Hematopoietic multipotent progenitor cell treated with erythropoietin and hydrocortisone succinate and interleukin-3 and kit ligand, for 8 days (in vitro differentiated cells): ENCODE data around the gene BAIAP2L2.

ENCODE experiments used
- DNase-seq: peaks from one replicate; pipeline ENCODE4 v3.0.0-alpha.2; 2015

Gene BAIAP2L2

DNA sequence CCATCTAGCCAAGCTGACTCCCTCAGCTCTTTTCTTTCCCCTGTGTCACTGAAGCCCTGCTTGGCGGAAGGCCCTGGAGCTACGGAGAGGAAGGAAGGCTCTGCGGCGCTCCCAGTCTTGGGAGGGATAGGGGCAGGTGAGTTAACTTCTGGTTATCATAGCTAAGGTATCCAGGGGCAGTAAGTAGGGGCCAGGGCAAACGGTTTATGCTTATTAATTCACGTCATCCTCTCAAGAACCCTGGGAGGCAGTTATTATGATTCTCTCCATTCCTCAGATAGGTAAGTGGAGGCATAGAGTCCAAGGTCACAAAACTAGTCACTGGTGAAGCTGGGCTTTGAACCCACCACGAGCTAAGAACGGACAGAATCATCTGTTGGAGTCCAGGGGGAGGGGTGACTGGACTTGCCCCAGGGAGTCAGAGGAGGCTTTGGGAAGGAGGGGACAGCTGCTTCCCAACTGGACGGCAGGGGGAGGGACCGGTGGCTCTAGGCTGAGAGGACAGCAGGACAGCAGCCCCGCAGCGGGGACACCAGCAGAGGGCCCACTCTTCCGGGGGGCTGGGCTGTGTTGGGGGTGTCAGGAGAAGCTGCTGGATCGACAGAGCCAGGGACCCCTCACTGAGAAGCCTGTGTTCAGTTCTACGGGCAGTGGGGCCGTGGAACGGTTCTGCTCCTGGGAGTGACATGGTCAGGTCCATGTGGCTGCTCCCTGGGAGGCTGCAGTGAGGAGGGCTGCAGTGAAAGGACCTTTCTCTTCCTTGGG lies 3.5 kb downstream of the BAIAP2L2 start:
- no peak for DNase-seq

DNA sequence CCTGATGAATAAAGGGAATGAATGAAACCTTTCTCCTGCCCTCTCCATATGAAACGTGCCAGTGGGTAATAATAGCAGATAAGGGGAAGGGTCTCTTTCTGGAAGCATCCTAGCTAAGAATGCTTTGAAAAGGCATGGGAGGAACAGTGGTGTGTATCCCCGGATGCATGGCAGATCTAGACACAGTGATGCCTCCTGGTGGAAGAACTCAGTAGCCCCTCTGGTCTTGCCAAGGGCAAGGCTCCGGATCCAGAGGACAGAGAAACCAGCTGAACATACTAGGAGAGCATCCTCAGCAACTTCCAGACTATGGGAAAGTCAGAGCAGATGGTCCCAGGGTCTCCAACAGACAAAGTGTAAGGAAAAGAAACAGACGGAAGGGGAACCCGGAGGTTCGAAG lies 6.4 kb downstream of the BAIAP2L2 start:
- peak; percentile 44 for DNase-seq

DNA sequence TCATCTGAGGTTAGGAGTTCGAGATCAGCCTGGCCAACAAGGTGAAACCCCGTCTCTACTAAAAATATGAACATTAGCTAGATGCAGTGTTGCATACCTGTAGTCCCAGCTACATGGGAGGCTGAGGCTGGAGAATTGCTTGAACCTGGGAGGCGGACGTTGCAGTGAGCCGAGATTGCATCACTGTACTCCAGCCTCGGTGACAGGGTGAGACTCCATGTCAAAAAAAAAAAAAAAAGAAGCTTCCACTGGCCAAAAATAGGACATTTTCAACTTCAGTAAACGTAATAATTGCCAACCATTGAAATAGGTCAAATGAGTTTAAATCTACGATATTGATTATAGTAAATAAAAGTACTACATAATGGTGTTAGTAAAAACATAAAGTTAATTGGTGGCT lies 6.8 kb downstream of the BAIAP2L2 start:
- DNase-seq, result no peak

DNA sequence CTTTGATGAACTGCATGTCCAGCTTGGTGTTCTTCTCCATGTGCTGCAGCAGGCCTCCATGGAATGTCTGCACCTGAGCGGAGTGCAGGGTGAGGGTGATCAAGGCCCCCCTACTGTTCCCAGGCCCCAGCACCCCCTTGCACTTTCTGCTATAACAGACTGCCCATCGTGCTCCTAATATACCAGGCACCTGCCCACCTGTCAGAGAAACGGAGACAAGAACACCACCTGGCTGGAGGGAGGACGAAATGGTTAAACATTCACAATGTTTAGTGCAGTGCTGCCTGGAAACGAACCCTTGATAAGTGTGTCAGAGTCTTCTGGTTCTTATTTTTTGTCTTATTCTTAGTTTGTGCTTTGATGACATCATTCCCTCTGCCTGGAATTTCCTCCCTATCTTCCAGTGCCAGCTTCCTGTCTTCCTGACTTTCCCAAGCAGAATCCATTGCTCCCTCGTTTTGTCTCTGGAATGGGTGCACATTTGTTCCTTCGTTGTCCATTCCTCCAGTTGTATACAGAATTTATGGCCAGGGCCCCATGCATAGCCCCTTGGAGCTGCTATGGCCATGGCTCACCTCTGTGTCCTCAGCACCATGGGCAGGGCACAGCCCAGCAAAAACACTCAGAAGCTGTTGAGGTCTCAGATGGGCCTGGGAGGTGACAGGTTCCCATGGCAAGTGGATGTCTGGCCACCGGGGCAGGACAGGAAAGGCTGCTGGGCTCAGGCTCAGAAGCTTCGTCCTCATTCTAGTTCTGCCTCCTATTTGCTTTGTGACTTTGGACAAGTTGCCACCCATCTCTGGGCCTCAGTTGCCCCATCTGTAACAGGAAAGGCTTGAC lies 11.9 kb downstream of the BAIAP2L2 start:
- DNase-seq, result no peak

DNA sequence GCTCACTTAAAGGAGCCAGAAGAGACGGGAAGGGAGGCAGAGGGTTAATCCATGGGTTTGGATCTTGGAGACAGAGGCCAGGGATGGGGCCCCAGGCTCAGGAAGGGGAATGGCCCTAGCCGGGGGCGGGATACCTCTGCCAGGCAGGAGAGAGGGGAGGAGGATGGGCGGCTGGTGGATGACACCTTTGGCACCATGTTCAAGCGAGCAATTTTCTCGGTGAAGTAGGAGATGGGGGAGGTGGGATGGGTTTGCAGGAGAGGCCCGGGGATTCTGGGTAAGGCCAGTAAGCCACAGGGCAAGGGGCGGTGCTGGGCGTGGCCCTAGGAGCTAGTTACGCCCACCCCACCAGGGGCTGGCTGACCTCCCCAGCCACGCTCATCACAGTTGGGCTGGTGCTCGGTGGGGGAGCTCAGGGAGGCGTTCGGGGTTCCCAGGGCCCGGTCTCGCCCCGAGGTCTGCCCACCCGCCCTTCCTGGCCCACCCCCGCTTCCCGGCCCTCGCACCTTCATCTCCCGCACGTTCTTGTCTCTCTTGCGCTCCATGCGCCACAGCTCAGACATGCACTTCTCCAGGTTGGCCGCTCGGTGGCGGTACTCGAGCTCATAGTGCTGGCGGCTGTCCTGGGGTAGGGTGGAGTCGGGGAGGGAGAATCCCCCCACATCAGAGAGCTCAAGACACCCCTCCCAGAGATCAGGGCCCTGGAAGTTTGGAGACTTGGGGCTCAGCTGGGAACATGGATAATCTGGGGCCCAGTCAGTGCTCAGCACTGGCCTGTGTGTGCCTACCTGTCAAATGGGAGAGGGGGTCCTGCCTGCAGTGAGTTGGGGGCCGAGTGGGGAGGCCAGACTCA lies 12.7 kb downstream of the BAIAP2L2 start:
- DNase-seq, result peak; percentile 40

DNA sequence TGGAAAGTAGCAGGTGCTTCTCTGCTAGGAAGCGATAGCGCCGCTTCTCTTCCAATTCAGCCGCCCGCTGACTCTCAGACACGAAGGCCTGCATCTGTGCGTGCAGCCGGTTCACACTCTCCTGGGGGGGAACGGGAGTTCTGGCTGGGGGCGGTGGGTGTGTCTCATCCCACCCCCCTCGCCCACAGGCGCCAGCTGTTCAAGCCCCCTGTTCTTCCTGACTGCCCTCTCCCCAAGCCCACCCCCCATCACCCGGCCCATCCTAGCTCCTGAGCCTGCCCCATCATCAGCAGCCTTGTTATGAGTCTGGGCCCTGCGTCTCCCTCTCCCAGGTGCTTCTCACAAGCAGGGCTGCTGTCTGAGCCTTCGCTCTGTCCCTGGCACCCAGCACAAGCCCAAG lies 13.4 kb downstream of the BAIAP2L2 start:
- DNase-seq, result no peak

DNA sequence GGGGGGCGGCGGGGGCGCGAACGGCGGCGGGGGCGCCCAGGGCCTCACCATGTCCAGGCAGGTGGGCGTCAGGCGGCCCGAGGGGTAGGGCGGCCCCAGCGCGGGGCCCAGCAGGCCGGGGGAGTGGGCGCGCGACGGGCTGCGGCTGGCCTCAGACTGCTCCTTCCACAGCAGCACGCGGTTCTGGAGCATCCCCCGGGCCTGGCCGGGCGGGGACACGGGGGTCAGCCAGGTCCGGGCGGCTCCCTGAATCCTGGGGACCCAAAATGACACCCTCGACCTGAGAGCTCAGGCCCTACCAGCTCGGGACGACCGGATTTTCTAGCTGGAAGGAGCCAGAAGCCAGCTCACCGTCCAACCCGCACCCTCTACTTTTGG lies 21.0 kb downstream of the BAIAP2L2 start:
- no peak for DNase-seq

DNA sequence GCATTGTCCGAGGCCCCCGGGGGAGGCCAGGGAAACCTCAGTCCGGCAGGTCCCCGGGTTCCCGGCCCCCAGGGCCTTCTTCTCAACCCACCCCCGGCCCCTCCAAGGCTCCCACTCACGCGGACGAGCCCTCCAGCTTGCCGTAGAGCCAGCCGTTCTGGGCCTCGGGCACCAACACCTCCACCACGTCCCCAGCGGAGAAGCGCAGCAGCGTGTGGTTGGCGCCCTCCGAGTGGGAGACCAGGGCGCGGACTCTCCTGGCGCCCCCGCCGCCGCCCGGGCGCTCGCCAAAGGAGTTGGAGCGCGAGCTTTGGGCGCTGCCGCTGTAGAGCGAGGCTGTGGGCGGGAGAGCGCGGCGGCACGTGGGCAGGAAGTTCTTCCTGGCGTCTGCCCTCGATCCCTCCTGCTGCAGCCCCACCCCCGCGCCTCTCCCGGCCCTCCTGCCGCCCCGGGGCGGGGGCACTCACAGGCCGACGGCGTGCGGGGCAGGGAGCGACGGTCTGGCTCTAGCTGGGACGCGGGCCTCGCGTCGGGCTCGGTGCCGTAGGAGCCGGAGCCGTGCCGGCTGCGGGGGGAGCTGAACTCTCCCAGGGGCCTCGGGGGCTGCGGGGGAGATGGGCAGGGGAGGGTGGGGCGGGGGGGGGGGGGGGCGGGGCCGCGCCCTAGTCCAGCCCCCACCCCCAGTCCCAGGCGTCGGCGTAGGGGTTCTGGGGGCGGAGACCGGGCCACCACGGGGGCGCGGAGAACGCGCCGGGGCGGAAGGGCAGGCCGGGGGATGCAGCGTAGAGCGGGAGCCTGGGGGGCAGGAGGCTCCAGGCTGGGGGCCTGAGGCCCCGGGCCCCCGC lies 21.6 kb downstream of the BAIAP2L2 start:
- DNase-seq, result no peak

DNA sequence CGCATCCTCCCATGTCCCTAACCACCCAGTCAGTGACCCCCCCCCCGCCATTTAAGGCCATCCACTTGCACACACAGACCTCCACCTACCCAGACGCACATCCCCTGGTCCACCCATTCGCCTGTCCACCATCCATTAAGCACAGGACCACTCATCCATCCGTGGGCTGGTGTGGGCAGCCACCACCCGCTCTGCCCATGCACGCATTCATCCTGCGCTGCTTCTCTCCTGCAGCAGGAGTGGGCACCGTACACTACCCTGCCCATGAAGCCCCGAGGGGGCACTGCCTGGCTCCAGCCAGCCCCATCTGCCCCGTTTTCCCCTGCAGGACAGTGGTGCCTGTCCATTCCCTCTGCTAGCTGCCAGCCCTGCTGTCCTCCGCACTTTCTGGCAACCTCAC lies 22.6 kb downstream of the BAIAP2L2 start:
- DNase-seq, result no peak

DNA sequence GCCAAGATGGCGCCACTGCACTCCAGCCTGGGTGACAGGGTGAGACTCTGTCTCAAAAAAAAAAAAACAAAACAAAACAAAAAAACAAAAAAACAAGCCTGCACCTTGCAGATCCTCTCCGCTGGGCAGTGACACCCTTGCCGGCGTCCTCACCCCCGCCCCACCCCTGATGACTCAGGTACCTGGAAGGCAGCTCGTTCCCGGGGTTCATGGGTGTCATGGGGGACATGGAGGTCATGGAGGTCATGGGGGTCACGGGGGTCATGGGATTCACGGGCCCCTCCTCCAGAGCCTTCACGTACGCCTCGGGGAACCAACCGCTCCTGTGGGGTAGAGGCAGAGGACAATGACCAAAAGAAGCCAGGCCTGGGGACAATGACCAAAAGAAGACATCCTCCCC lies 23.5 kb downstream of the BAIAP2L2 start:
- DNase-seq, result no peak

DNA sequence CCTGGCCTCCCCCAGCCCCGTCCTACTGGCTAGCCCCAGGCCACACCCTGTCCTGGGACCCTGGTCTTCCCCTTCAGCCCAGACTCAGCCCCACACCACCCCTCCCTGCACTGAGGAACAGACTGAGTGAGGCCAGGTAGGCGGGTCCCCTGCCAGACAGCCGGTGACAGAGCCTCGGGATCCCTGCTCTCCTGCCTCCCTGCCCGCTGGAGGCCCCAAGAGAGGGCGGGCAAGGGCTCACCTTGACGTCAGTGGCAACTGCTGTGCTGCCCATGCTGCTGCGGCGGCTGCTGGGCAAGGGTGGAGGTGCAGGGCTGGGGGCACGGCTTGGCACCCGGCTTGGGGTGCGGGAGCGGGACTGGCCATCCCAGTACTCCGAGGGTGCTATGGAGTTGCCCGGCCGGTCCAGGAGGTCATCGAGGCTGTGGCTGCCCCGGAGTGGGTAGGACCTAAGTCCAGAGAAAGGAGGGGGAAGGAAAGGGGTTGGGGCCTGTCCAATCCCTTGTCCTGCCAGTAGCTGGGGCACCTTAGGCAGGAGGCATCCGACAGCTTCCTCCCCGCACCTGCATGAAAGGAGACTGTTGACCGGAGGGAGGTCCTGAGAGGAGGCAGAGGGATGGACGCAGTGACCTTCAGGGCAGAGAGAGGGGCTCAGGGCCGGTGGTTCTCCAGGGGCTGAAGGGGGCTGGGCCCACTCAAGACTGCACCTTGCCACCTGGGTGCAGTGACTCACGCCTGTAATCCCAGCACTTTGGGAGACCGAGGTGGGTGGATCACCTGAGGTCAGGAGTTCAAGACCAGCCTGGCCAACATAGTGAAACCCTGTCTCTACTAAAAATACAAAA lies 24.3 kb downstream of the BAIAP2L2 start:
- DNase-seq, result no peak

DNA sequence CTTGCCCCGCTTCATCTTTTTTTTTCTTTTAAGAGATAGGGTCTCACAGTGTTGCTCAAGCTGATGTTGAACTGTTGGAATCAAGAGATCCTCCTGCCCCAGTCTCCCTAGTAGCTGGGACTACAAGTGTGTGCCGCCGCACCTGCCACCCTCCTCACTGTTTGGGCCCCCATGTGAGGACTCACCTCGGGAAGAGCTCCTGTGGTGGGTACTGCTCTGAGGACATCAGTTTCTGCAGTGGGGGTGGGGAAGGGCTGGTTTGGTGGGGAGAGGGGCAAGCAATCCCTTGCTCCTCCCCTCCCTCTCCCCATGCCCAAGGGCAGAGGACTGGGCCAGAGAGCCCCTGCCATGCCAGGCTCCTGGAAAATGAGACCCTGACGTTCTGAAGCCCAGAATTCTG lies 25.0 kb downstream of the BAIAP2L2 start:
- no peak for DNase-seq

DNA sequence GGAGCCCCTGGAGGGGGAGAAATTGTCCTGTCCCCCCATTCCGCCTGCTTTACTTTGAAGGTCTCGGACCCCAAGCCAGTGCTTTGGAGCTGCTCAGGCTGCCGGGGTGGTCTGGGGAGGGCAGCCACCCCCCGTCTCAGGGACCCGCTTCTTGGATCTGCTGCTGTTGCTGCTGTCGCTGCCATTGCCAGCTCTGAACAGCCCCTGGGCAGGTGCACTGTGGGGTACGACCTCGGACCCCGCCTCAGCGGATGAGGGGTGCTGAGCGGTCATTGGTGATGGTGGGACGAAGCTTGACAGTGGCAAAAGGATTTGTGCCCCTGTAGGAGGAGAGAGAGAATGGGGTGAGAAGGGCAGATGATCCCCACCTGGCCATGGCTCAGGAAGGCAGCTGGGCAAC lies 25.4 kb downstream of the BAIAP2L2 start:
- DNase-seq, result no peak

DNA sequence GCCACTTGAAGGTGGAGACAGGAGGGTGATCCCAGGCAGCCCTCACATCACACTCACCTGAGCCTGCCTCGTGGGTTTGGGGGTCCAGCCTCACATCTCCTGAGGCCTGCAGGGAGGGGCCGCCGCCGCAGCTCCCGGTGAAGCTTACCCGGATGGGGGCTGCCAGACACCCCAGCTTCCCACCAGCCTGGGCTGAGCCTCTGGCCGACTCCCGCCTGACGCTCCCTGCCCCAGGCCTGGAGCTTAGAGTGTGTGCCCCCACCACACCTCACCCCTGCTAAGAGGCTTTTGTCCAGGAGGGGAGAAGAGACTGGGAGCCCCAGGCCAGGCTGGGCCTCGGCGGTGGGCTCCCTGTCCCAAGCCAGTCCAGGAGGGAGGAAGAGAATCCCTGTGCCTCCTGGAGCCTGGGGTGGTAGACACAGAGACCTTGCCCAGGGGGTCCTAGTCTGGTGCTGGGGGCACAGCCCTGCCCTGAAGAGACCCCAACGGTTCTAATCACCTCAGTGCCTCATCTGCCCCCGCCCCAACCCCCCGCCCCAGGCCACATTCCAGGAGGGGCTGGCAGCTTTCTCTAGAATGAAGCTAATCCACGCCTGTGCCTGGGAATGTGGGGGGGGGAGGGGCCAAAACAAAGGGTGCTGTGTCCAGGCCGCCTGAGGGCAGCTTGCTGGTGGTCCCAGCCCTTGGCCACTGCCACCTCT lies 26.4 kb downstream of the BAIAP2L2 start, which contains the start of gene SLC16A8:
Gene SLC16A8 (minus strand): TSS at position 254 of the 701 bp plus-strand sequence. CDS start 1,311 bp downstream, outside the sequence.
- no peak for DNase-seq

DNA sequence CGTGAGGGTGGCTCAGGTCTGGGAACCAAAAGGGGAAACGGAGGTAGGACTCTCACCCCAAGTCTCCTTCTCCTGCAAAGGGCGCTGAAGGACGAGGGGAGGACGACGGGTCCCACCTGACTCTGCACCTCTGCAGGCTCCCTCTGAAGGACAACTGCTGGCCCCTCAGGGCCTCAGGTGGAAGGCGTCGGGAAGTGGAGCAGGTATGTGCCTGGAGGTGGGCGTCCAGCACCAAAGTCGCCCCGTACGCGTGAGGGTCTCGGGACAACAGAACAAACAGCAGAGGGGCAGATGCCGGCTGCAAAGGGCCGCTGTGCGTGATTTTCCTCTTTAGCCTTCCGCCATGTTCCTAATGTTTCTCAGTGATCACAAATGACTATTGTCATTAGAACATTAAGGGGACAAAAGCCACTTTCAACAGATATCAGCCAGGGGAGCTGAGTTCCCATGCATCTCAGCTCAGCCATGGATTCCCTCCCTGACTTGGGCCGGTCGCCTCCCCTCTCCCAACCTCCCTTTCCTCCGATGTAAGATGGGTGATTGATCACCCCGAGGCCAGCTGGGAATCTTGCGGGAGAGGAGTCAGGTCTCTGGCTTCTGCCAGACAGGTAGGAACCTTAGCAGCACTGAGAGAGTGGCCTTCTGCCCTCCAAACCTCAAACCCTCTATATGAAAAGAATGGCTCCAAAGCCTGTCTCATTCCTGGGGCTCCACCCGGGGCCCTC lies 27.3 kb downstream of the BAIAP2L2 start:
- DNase-seq, result no peak

DNA sequence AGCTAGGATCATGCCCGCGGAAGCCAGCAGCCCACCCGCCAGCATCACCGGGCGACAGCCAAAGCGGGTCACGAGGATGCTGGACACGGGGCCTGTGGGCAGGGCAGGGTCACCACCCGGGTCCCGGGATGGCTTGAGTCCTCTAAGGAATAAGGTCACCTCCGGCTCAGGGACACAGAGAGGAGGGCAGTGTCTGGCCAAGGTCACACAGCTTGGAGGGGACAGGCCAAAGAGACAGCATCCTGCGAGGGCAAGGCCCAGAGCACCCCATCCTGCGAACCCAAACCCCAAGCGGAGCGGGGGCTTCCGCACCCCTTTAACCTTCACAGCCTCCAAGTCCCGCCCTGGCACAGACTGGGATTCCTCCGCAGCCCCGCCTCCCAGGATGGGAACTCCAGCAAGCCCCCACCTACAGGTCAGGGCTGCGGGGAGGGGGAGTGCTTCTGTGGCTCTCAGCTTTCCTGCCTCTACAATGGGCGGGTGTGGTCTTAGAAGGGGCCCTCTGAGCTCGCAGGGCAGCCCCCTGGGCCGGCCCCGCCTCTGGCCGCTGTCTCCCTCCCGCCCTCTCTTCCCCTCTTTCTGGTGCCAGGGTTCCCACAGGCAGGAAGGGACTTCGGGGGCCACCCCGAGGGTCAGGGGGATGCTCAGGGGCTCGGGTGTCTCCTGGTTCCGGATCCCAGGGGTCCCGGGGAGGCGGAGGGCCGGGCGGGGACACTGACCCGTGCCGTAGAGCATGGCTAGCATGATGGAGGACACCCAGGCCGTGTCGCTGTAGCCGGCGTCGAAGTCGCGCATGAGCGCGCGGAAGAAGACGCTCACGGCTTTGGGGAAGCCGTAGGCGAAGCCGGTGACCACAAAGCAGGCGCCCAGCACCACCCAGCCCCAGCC lies 28.3 kb downstream of the BAIAP2L2 start:
- no peak for DNase-seq

DNA sequence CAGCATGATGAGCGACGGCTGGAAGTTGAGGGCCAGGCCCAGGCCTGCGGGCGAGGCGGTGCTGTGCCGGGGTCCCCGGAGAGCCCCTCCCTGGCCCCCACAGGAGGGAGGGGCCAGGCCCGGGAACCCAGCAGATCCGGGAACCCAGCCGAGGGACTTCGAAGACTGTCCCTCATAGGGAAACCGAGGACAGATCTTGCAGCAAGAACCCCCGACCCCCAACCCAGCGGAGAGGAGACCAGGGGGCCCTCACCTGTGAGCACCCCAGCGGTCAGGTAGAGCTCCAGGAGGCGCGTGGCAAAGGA lies 28.9 kb downstream of the BAIAP2L2 start:
- DNase-seq, result no peak

DNA sequence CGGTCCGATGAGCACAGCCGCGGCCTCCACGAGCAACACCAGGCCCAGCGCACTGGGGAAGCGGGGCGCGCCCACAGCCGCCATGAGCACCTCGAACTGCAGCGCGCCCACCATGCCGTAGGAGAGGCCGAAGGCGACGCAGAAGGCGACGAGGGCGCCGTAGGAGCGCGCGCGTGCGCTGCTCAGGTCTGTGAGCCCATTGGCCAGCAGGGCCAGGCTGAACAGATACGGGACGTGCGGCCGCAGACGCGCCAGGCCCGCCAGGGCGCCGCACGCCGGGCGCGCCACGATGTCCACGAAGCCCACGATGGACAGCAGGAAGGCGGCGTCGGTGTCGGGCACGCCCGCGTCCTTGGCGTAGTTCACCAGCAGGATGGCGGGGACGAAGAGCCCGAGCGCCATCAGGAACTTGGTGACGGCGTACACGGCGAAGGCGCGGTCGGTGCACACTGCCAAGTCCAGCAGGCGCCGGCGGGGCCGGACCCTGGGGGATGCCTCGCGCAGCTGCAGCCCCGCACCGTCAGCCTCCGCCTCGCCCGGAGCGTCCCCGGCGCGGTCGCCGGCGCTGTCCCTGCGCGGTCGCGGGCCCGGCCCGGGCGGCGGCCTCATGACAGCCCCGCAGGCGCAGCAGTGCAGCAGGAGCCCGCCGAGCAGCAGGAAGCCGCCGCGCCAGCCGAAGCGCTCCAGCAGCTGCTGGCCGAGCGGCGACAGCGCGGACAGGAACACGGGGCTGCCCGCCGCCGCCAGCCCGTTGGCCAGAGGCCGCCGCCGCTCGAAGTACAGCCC lies 29.4 kb downstream of the BAIAP2L2 start:
- peak; percentile 29 for DNase-seq
